Body of pancreas (tissue), 4 donors: ENCODE data around the gene SLC12A8.

Source experiments
- POLR2A ChIP-seq, 3 donors: fragments of 450-650 bp; IDR thresholded peaks; one replicate each; pipeline ENCODE4 v1.6.1; 2016; ENCODE audit warnings: antibody characterized with exemption in 3 of 3, mild to moderate bottlenecking in 2 of 3
- TF ChIP-seq, protein P1 (sequence below), 7 experiments: fragments of 450-650 bp in 4 of 7; fragments of 200-600 bp in 3 of 7; sonication (generic) in 3 of 7; IDR thresholded peaks; one replicate each; pipeline ENCODE4 v1.5.1; 2016 to 2019; ENCODE audit warnings: antibody characterized with exemption in 7 of 7

DNA sequence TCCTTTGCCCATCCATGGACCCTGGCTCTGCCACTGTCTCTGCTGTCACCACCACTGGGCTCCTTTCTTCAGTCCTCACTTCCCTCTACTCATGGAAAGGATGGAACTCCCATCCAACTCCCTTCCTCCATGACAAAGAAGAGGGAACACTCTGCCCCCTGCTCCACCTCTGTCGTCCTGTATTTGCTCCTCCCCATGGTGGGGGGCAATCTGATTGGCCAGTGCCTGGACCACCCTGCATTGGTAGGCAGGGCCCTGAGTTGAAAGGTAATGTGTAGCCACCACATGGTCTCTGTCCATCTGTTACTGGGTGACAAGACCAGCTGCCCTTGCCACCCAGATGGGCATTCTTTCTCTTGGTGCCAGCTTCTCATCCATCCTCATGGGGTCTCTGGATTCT, 136.1 kb downstream of the SLC12A8 start:
- TF ChIP-seq, protein P1, sequence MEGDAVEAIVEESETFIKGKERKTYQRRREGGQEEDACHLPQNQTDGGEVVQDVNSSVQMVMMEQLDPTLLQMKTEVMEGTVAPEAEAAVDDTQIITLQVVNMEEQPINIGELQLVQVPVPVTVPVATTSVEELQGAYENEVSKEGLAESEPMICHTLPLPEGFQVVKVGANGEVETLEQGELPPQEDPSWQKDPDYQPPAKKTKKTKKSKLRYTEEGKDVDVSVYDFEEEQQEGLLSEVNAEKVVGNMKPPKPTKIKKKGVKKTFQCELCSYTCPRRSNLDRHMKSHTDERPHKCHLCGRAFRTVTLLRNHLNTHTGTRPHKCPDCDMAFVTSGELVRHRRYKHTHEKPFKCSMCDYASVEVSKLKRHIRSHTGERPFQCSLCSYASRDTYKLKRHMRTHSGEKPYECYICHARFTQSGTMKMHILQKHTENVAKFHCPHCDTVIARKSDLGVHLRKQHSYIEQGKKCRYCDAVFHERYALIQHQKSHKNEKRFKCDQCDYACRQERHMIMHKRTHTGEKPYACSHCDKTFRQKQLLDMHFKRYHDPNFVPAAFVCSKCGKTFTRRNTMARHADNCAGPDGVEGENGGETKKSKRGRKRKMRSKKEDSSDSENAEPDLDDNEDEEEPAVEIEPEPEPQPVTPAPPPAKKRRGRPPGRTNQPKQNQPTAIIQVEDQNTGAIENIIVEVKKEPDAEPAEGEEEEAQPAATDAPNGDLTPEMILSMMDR (IDR thresholded peaks at IDR 0.05) = no peak
- no peak for TF ChIP-seq POLR2A (IDR thresholded peaks at IDR 0.05)
